CD4-positive, alpha-beta T cell treated with Interleukin-4 for 1 hour (primary cell): ENCODE measurements around the gene NT5M.
A peak's percentile ranks its signal among the peaks of the same experiment; 100 is the strongest.

ENCODE experiments used
- DNase-seq, 2 donors: peaks; one replicate each; pipeline ENCODE4 v3.0.0-alpha.2; 2020 to 2022

The NT5M gene

GRCh38 chr17:17343896-17344506 lies 40.8 kb downstream of the NT5M start:
- DNase-seq, result no peak

DNA sequence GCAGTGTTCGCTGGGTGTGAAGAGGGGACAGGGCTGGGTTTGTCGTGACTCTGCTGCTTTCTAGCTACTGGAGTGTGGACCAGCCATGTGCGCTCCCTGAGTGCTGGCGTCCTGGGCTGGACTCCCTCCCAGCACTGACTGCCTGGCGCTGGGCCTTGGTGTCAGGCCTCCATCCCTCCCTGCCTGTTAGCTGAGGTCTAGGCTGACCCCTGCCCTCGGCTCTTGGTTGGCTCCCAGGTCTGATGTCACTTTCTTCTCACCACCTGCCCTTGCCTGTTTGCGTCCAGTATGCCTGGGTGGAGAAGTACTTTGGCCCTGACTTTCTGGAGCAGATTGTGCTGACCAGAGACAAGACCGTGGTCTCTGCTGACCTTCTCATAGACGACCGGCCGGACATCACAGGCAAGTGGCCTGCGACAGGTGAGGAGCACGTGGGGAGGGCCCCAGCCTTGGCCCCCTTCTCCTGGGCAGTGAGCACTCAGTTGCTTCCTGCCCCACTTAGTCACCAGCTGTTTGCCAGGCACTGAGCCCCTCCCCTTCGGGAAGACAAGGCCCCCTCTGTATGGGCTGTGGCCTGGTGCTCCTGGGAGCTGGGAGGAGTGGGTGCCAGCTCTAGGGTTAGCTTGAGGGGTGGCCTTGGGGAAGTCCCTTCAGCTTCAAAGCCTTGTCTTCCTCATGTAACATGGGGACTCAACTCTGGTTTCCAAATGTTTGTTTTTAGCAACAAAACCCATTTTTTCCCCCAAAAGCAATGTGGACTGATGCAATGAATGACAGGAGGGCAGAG lies 41.5 kb downstream of the NT5M start:
- no peak for DNase-seq

GRCh38 chr17:17345294-17345597 lies 42.1 kb downstream of the NT5M start:
- DNase-seq, result no peak

- DNase-seq, result no peak
Observed at GRCh38 chr17:17345686-17346427, 42.7 kb downstream of the NT5M start.

DNA sequence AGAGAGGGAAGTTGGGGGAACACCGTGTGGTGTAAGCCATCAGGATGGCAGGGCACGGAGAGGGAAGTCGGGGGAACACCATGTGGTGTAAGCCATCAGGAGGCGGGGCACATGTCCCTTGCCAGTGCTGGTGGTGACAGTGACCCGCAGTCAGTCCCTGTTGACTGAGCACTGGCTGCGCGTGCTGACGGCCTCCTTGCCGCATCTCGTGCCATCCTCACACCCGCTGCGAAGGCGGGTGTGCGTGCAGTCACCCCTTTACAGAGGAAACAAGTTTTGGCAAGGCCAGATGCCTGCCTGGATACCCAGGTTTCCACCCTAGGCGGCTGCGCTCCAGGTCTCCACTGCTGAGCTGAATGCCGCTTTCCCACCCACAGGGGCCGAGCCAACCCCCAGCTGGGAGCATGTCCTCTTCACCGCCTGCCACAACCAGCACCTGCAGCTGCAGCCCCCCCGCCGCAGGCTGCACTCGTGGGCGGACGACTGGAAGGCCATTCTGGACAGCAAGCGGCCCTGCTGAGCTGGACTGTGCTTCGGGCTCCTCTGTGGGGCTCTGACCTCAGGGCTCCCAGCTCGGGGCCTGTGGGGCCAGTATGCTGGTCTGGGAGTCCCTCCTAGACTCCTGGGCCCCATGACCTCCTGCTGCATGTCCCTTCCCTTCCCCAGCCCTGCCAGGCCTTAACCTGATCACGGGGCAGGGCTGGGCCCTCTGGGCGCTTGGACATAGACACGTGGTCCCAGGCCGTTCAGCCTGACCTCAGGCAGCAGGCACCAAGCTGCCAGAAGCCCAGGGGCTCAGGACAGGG lies 43.5 kb downstream of the NT5M start:
- DNase-seq, result no peak

DNA sequence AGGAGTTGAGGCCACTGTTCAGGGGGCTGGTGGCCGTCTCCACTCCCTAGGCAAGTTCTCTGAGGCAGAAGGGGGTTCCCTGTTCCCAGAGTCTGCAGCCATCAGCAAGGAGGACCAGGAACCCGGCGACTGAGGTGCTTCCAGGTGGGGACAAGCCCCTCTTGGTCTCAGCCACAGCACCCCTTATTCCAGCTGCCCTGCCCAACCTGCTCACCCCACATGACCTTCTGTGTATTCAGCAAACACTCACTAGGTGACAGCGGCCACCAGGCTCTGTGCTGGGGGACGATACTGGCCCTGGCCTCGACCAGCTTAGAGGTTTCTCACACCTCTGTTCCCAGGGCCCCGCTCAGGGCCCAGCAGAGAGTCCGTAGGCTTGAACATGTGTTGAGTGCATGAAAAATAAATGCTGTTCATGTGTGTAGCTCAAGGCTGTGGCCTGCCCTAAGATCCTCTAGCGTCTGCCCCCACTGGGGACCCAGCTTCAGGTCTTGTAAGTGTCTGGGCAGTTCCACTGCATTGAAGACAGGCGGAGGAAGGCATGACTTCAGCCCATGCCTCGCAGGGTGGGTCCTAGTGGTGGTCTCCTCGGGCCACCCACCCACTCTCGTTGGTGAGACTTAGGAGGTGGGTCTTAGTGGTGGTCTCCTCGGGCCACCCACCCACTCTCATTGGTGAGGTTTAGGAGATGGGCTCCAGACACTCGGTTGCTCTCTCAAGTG lies 44.2 kb downstream of the NT5M start:
- DNase-seq, result no peak

DNA sequence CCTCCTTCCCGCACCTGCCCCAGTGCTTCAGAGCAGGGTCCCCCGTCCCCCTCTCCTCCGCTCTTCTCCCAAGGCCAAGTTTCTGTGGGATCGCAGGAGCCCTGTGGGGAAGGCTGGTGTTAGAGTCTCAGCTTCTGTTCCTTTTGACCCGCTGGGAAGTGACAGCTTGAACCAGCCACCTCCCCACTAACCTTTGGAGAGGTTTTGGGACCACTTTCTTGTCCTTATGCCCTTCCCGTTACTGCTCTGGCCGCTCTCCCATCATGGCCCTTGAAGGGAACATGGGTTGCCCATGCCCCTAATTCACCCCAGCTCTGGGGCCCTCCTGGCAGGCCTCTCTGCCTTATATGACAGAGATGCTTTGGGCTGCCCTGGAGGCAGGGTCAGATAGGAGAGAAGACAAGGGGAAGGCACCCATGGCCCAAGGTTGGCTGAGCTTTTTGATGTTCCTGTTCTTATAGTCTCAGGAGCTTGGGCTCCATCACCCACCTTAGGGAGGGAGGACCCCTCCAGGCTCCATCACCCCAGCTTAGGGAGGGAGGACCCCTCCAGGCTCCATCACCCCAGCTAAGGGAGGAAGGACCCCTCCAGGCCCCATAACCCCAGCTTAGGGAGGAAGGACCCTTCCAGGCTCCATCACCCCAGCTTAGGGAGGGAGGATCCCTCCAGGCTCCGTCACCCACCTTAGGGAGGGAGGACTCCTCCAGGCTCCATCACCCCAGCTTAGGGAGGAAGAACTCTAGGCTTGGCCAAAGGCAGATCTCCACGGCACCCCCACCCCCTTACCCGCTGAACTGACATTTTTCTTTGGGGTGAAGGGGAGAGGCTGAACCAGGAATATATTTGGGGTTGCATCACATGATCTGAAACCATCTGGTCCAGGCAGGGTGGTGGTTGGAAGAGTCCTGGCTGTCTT lies 45.0 kb downstream of the NT5M start:
- no peak for DNase-seq

GRCh38 chr17:17348872-17349723 lies 45.9 kb downstream of the NT5M start:
- no peak for DNase-seq

DNA sequence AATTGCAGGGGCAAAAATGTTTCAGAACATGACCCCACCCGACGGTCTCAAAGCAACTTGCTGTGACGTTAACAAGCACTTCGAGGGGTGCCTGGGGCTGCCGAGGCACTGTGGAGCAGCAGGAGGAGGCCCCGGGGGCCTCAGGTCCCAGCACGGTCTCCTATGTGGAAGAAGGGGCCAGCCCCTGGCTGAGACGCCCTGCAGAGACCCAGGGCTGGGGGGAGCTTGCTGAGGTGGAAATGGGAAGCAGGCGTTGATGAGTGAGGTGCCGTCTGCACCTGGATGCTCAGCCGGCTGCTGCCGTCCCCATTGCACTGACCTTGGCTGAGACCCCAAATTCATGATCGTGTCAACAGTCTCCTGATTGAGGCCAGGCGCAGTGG lies 46.5 kb downstream of the NT5M start:
- no peak for DNase-seq

GRCh38 chr17:17350491-17351355 lies 47.5 kb downstream of the NT5M start:
- DNase-seq, result no peak

DNA sequence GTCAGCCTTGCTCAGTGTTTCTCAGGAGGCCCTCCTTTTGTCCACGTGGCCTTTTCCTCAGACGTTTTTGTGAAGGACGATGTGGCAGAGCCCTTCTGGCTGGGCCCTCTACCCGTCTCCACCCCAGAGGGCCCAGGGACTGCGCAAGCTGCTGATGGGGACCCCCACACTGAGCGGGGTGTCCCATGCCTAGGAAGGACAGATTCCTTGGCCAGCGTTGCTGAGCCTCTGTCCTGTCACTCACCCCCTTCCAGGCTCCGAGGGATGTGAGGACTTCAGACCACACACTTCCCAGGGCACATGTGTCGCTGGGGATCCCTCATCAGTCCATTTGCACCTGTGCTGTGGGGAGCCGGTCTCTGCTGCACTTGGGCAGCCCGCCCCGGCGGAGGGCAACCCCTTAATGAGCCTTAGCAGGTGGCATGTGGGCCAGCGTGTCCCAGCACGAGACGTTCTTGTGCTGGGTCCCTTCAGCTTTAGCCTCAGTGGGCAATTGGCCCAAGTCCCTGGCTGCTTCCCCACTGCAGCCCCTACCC lies 48.3 kb downstream of the NT5M start:
- DNase-seq, result no peak

- DNase-seq, result no peak
Observed at GRCh38 chr17:17351901-17352781, 49.0 kb downstream of the NT5M start.

GRCh38 chr17:17352836-17353624 lies 49.9 kb downstream of the NT5M start:
- DNase-seq, result no peak

DNA sequence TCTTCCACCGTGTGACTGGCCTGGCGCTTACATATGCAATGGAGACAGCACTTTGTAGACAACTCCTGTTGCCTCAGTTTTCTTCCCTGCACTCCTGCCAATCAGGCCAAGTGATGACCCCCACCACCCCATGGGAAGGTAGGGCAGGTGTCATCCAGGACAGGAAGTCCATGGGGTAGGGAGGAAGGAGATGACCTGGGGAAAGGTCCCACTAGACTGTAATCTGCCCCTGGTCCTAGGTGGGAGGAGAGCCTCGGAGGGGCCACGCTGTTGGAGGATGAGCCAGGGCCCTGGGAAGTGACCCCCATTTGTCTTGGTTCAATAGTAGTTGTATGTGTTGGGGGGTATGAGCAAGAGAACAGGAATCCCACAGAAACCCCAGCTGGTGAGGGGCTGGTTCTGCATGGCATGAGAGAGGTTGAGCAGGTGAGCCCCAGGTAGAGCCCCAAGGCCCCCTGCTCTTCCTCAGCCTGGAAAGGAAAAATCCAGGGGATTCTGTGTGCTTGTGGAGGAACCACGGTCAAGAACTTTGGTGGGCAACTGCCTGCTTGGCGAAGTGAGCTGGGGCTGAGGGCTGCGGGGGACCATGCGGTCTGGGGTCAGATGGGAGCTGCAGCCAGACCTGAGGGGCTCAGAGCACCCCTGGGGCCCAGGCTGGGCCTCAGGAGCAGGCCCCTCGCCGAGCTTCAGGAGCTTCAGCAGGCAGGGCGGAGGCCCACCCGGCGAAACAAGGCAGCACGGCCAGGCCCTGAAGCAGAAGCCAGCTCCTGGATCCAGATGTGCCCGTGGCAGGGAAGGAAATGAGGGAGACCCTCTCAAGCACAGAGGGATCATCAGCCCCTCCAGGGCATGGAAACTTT lies 50.7 kb downstream of the NT5M start:
- no peak for DNase-seq

GRCh38 chr17:17354560-17355349 lies 51.6 kb downstream of the NT5M start:
- peak; percentile 77 for DNase-seq
